HG03159 (cell line): ENCODE results near the gene AP3D1.
A peak's percentile ranks its signal among the peaks of the same experiment; 100 is the strongest.

ENCODE experiments used
- ATAC-seq: cut with Tn5 transposase; IDR thresholded peaks from one replicate; pipeline ENCODE4 v1.9.1; 2021; ENCODE audit warnings: mild to moderate bottlenecking, moderate library complexity; ENCODE audit not compliant: unreplicated experiment

Gene AP3D1

DNA sequence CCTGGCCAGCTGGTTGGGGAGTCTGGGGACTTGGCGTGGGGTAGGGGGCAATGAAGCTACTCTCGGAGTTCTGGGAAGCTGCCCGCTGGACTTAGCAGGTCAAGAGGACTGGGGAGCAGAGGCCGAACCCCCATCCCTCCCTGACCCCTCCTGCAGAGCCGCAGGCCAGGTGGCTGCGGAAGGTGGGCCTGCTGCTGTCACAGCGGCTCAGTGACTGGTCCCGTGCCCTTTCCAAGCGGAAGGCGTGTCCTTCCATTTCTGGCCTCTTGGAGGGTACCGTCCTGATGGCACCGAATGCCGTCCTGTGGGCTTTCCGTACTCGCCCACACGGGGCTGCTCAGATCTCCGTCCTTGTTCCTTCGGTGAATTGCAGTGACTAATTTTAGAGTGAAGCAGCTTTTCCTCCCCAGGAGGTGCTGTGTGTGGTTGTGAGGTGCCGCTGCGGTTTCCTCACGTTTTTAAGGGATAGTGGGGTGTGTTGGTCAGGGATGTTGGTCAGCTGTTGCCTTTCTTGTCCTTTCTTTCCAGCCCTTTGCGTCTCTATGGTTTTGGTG is 33.1 kb upstream of the AP3D1 start:
- no peak for ATAC-seq

- no peak for ATAC-seq
Measured at GRCh38 chr19:2181633-2181997, 30.2 kb upstream of the AP3D1 start.

GRCh38 chr19:2180881-2181632 is 29.7 kb upstream of the AP3D1 start:
- no peak for ATAC-seq

- ATAC-seq, result no peak
Measured at GRCh38 chr19:2180114-2180513, 28.7 kb upstream of the AP3D1 start.

GRCh38 chr19:2179095-2179494 is 27.7 kb upstream of the AP3D1 start:
- no peak for ATAC-seq

GRCh38 chr19:2176337-2176994 is 25.1 kb upstream of the AP3D1 start:
- ATAC-seq, result no peak

DNA sequence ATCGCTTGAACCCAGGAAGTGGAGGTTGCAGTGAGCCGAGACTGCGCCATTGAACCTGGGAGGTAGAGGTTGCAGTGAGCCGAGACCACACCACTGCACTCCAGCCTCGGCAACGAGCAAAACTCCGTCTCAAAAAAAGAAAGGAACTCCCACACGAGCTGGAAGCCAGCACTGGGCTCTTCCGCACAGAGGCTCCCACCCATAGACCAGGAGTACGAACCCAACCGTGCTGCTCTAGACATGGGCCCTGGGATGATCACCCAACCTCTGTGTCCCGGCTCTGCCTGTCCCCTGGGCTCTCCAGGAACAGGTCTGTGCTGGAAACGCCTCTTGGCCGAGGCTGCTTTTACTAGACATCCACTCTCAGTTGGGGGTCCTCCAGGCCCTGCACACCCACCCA is 24.4 kb upstream of the AP3D1 start:
- ATAC-seq, result no peak

DNA sequence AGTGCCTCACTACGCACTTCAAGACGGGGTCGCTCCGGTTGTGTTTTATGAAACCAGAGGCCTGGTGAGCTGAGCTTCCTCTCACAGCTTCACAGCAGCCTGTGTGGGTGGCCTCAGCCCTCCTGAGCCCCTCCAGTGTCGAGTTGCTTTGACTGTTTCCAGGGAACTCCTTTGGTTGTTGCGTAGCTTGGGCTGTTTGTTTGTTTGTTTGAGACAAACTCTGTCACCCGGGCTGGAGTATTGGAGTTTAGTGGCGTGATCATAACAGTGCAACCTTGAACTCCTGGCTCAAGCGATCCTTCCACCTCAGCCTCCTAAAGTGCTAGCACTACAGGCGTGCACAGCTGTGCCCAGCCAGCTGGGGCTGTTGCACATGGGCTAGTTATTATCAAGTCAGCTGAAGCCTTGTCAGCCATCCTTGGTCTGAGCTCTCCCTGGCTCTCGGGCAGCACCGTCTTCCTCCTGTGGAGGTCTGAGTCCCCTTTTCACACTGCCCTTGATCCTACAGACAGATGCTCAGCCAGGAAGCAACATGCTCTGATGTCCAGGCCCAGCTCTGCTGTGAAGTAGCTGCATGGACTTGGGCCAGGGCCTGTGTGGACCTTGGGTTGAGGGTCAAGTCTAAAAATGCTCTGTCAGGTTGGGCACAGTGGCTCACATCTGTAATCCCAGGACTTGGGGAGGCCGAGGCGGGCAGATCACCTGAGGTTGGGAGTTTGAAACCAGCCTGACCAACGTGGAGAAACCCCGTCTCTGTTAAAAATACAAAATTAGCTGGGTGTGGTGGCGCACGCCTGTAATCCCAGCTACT is 22.6 kb upstream of the AP3D1 start:
- no peak for ATAC-seq

- ATAC-seq, result no peak
Measured at GRCh38 chr19:2173388-2173766, 22.0 kb upstream of the AP3D1 start.

- peak; percentile 44 for ATAC-seq
Measured at GRCh38 chr19:2171349-2172145, 20.2 kb upstream of the AP3D1 start.

DNA sequence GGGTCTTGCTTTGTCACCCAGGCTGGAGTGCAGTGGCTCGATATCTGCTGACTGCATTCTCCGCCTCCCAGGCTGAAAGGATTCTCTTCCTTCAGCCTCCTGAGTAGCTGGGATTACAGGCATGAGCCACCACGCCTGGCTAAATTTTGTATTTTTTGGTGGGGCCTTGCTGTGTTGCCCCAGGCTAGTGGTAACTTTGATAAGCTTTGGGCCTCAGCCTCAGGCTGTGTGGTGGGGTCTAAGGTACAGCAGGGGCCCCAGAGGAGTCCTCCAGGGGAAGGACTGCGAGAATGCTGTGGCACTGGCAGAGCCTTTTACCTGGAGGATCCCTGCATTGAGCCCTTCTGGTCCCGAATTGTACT is 19.6 kb upstream of the AP3D1 start:
- ATAC-seq, result no peak

GRCh38 chr19:2170219-2170618 is 18.9 kb upstream of the AP3D1 start:
- no peak for ATAC-seq

- ATAC-seq, result peak; percentile 46
Measured at GRCh38 chr19:2168619-2169424, 17.5 kb upstream of the AP3D1 start.

DNA sequence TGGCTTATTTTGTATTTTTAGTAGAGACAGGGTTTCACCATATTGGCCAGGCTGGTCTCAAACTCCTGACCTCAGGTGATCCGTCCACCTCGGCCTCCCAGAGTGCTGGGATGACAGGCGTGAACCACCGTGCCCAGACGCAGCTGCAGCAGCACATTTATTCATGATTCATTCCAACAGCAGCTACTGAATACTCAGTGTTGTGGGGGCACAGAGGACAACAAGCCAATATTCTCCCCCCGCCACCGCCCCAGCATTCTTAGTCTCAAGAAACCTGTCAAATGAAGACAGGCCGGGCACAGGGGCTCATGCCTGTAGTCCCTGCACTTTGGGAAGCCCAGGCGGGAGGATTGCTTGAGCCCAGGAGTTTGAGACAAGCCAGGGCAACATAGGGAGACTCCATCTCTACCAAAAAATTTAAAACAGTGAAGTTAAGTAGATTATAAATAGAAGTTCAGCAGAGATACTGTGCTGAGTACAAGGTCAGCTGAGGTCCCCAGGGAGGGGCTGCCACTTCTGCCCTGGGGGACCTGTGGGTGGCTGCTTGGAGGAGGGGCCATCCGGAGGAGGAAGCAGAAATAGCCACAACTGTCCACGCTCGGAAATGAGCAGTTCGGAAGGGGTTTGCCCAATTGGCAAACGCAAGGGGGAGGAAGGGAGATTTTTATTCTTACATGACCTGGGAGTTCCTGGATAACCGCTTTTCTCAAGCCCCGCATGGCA is 16.7 kb upstream of the AP3D1 start:
- ATAC-seq, result no peak

DNA sequence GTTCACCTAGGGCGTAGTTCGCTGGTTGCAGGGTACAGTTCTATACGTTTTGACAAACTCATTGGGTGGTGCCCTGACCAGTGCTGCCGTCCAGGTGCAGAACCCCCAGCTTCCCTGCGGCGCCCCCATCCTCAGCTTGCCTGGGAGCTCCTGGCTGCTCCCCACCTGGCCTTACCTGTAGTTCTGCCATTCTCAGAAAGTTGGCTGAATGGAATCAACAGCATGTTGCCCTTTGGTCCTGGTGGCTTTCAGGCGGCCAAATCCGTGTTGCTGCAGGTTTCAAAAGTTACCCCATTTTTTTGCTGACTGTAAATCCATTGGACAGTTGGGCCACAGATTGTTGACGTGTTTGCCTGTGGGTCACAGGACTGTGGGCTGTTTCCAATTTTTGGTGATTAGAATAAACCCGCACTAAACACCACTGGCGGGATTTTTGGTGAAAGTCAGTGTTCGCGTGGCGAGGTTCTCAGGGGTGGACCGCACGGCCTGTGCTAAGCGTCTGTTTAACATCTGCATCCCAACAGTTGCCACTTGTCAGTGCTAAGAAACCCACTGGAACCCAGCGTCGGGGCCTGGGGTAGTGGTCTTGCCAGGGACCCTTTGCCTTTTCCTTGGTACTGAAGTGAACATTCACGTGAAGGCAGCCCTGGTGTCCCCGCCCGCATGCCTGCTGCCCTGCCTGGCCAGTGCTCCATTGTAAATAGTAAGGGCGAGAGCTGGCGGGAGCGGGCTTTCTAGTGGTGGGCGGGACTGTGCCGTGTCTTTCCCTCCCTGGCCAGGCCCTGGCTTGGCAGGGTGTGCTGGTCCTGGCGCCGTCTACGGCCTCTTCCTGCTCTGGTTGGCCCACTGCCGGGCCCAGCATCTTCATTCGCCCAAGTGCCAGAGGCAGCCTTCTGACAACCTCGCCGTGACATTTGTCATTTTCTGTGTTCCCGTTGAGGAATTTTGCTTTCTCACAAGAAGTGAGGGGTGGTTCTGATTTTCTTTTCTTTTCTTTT is 15.7 kb upstream of the AP3D1 start:
- ATAC-seq, result no peak

GRCh38 chr19:2164020-2164998 is 12.9 kb upstream of the AP3D1 start:
- peak; percentile 1 for ATAC-seq

- no peak for ATAC-seq
Measured at GRCh38 chr19:2160379-2160778, 9.0 kb upstream of the AP3D1 start.
